Measurements from ENCODE around the gene SC5D. TPM values are rescaled to one million over a fixed set of nuclear protein-coding genes. Genes with fewer than 3 reads are reported as not detected.

SC5D gene
- polyA plus RNA-seq, 1 donor from 2014 or later: 9.5 TPM

DNA sequence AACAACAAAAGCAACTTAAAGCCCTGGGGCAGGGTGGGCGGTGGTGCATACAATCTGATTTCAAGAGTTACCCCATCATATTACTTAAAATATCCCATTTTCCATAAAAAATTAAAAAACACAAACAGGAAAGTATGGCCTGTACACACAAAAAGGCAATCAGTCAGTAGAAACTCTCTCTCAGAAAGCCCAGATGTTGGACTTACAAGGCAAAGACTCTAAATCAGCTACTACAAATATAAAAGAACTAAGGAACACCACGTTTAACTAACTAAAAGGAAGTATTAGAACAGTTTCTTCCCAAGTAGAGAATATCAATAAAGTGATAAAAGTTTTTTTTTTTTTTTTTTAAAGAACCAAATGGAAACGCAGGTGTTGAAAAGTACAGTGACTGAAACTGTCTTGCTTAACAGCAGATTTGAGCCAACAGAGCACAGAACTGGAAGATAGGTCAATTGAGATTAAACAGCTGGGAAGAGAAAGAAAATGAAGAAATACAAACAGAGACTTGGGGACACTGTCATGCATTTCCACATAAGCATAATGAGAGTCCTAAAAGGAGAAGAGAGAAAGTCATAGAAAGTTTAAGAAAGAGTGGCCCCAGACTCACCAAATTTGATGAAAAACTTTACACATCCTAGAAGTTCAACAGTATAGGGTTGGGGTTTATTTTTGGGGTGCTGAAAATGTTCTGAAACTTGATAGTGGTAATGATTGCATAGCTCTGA is 8.6 kb downstream of the SC5D start:
- peak overlapping the region in 1 of 3 donors; percentile 18 for H3K27ac Mint-ChIP-seq
- no peaks in the 10 kb centered on the region for H3K27me3 Mint-ChIP-seq
- H3K4me3 Mint-ChIP-seq: peak overlapping the region in 1 of 4 donors; percentile 31
- peaks cover 9% of the 10 kb centered on the region for H3K36me3 Mint-ChIP-seq
- peaks cover 3 to 17% (median 16%) of the 10 kb centered on the region in 3 donors for H3K4me1 Mint-ChIP-seq
- no peaks in the 10 kb centered on the region for H3K9me3 Mint-ChIP-seq

DNA sequence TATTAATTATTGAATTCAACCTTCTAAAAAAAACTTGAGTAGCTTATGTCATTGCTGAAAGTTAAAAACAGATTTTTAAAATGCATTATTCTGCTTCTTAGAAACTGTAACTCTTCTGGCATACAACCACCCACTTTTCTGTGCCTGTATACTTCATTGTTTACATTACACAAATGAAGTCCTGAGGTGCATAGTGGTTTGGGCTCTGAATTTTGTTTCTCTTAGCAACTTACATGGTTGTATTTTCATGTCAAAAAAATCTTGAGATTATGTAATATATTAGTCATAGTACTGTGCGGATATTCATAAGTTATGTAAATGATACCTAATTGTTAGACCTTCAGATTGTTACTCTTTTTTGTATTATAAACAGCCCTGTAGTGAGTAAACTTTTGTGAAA is 12.2 kb downstream of the SC5D start:
- Mint-ChIP-seq H3K4me1 (peaks cover 0 to 13% (median 9%) of the 10 kb centered on the region in 3 donors), H3K27me3 (no peaks in the 10 kb centered on the region), H3K9me3 (peaks cover 0 to under 1% (median 0%) of the 10 kb centered on the region in 3 donors), H3K4me3 (no peak overlapping the region), H3K36me3 (peaks cover 10% of the 10 kb centered on the region), H3K27ac (no peak overlapping the region)

GRCh38 chr11:121308816-121309215 is 16.2 kb downstream of the SC5D start:
- Mint-ChIP-seq H3K27ac (peak overlapping the region in 1 of 3 donors; percentile 7), H3K36me3 (peaks cover 13% of the 10 kb centered on the region), H3K4me1 (peaks cover 5 to 18% (median 13%) of the 10 kb centered on the region in 3 donors), H3K9me3 (peaks cover 0 to 5% (median 0%) of the 10 kb centered on the region in 3 donors), H3K27me3 (no peaks in the 10 kb centered on the region), H3K4me3 (no peak overlapping the region)

- Mint-ChIP-seq H3K4me3 (no peak overlapping the region), H3K36me3 (peaks cover 13% of the 10 kb centered on the region), H3K27ac (no peak overlapping the region), H3K4me1 (peaks cover 5 to 18% (median 13%) of the 10 kb centered on the region in 3 donors), H3K27me3 (no peaks in the 10 kb centered on the region), H3K9me3 (peaks cover 0 to 5% (median 0%) of the 10 kb centered on the region in 3 donors)
These were observed 17.1 kb downstream of the SC5D start for GRCh38 chr11:121309688-121310087.

- H3K36me3 Mint-ChIP-seq: peaks cover 11% of the 10 kb centered on the region
- H3K9me3 Mint-ChIP-seq: peaks cover 0 to 5% (median 0%) of the 10 kb centered on the region in 3 donors
- no peaks in the 10 kb centered on the region for H3K27me3 Mint-ChIP-seq
- H3K4me1 Mint-ChIP-seq: peaks cover 5 to 18% (median 13%) of the 10 kb centered on the region in 3 donors
- H3K27ac Mint-ChIP-seq: no peak overlapping the region
- no peak overlapping the region for H3K4me3 Mint-ChIP-seq
These were observed 18.3 kb downstream of the SC5D start for GRCh38 chr11:121310908-121311307.

- H3K27me3 Mint-ChIP-seq: no peaks in the 10 kb centered on the region
- H3K27ac Mint-ChIP-seq: no peak overlapping the region
- peaks cover 5 to 18% (median 13%) of the 10 kb centered on the region in 3 donors for H3K4me1 Mint-ChIP-seq
- H3K4me3 Mint-ChIP-seq: no peak overlapping the region
- peaks cover 7% of the 10 kb centered on the region for H3K36me3 Mint-ChIP-seq
- peaks cover 0 to 5% (median 0%) of the 10 kb centered on the region in 3 donors for H3K9me3 Mint-ChIP-seq
These were observed 18.8 kb downstream of the SC5D start for GRCh38 chr11:121311373-121311772.

- H3K27me3 Mint-ChIP-seq: no peaks in the 10 kb centered on the region
- peaks cover 5 to 18% (median 13%) of the 10 kb centered on the region in 3 donors for H3K4me1 Mint-ChIP-seq
- no peak overlapping the region for H3K27ac Mint-ChIP-seq
- no peak overlapping the region for H3K4me3 Mint-ChIP-seq
- H3K9me3 Mint-ChIP-seq: peaks cover 0 to 5% (median 0%) of the 10 kb centered on the region in 3 donors
- H3K36me3 Mint-ChIP-seq: peaks cover 3% of the 10 kb centered on the region
These were observed 19.9 kb downstream of the SC5D start for GRCh38 chr11:121312483-121312882.

GRCh38 chr11:121318848-121319834 is 26.6 kb downstream of the SC5D start:
- Mint-ChIP-seq H3K27ac (no peak overlapping the region), H3K4me1 (peaks cover 0 to 7% (median 2%) of the 10 kb centered on the region in 3 donors), H3K27me3 (peaks cover 8% of the 10 kb centered on the region), H3K4me3 (peak overlapping the region in 1 of 4 donors; percentile 4), H3K9me3 (no peaks in the 10 kb centered on the region), H3K36me3 (no peaks in the 10 kb centered on the region)

- H3K4me3 Mint-ChIP-seq: no peak overlapping the region
- no peaks in the 10 kb centered on the region for H3K36me3 Mint-ChIP-seq
- peaks cover 8% of the 10 kb centered on the region for H3K27me3 Mint-ChIP-seq
- no peak overlapping the region for H3K27ac Mint-ChIP-seq
- peaks cover 0 to 7% (median 2%) of the 10 kb centered on the region in 3 donors for H3K4me1 Mint-ChIP-seq
- H3K9me3 Mint-ChIP-seq: no peaks in the 10 kb centered on the region
These were observed 29.2 kb downstream of the SC5D start for GRCh38 chr11:121321614-121322243.

DNA sequence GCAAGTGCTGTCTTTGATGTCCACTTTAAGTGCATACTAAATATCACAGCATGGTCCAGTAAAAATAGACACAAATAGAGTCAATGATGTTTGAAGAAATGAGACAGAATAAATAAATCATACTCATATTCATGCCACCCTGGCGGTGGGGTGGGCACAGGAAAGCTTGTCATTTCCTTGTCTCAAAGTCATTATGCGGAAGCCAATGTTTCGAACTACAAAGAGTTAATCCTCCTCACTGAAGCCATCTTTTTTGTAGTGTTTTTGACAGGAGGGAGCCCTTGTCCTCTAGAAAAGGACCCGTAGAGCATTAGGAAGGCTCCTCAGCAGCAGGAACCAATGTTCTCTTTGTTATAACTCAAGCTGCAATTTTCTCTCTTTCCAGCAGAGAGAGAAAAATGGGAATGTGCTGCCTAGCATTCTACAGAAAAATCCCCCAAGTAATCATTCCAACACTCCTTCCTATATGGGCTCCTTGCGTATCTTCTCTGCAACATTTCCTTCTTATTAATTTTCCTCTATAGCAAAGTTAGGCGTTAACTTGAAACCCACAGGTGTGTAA is 30.6 kb downstream of the SC5D start:
- no peak overlapping the region for H3K4me3 Mint-ChIP-seq
- H3K36me3 Mint-ChIP-seq: no peaks in the 10 kb centered on the region
- no peaks in the 10 kb centered on the region for H3K9me3 Mint-ChIP-seq
- peaks cover 8% of the 10 kb centered on the region for H3K27me3 Mint-ChIP-seq
- no peak overlapping the region for H3K27ac Mint-ChIP-seq
- peaks cover 0 to 7% (median 2%) of the 10 kb centered on the region in 3 donors for H3K4me1 Mint-ChIP-seq

DNA sequence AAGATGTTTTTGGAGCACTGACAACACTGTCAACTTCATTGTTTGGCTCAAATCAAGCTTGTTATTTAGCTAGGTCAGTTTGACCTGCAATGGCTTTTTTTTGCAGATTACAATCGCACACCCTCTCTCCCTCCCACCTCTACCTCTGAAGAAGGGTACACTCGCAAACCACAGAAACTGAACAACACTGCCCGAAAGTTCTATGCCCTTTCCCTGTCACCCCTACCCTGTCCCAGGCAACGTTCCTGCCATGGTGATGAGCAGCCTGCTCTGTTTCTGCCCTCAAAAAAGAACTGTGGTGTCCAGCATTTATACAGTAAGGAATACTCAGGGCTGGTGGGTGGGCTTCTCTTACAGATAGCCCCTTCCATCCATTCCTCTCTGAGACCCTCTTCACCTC is 33.7 kb downstream of the SC5D start:
- no peaks in the 10 kb centered on the region for H3K36me3 Mint-ChIP-seq
- H3K4me1 Mint-ChIP-seq: peaks cover 0 to 2% (median 0%) of the 10 kb centered on the region in 3 donors
- no peak overlapping the region for H3K4me3 Mint-ChIP-seq
- no peak overlapping the region for H3K27ac Mint-ChIP-seq
- peaks cover 6% of the 10 kb centered on the region for H3K27me3 Mint-ChIP-seq
- no peaks in the 10 kb centered on the region for H3K9me3 Mint-ChIP-seq

DNA sequence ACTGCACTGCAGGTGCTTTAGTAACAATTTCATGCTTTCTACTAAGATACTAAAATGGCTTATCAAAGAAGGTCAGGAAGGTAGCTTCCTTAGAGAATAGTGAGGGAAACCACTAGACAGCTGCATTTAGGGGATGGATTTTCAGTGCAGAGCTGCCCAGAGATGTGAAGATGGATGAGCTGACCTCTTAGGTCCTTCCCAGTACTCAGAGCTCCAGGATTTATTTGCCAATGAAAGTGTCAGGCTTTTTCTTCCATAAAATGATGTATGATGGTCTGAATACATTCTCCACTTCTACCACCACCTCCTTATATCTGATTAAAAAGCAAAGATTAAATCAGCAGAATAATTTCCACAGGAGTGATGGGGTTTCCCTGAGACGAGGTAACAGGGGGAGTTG is 35.0 kb downstream of the SC5D start:
- Mint-ChIP-seq H3K4me1 (no peaks in the 10 kb centered on the region), H3K36me3 (no peaks in the 10 kb centered on the region), H3K4me3 (no peak overlapping the region), H3K9me3 (no peaks in the 10 kb centered on the region), H3K27me3 (peaks cover 10% of the 10 kb centered on the region), H3K27ac (no peak overlapping the region)

DNA sequence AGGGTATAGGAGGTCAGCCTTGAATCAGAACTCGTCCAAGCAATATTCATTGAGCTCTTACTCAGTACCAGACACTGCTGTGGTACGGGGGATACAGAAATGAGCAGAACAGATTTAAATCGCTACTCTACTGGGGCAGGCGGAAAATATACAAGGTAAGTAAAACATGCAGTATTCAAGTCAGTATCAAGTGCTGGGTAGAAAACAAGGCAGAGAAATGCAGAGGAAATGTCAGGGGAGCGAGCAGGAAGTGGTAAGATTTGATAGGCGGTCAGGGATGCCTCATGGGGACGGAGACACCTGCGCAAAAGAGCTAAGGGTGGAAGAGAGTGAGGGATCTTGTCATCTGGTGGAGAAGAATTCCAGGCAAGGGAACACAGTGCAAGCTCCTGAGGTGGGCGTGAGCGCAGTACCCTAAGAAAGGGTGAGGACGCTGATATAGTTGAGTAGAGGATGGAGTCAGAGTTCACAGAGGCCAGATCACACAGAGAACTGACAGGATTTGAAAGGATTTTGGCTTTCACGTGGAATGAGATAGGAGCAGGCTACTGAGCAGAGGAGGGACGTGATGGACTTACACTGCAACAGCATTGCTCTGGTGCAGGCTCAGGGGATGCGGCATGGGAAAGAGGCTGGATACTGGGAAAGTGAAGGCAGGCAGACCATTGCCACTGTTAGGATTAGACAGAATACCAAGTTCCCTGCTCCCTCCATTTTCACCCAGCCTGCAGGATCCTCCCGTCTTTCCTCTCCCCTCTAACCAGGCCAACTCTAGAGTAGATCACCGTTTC is 35.8 kb downstream of the SC5D start:
- H3K4me3 Mint-ChIP-seq: no peak overlapping the region
- H3K27me3 Mint-ChIP-seq: peaks cover 12% of the 10 kb centered on the region
- H3K9me3 Mint-ChIP-seq: no peaks in the 10 kb centered on the region
- no peaks in the 10 kb centered on the region for H3K4me1 Mint-ChIP-seq
- H3K27ac Mint-ChIP-seq: no peak overlapping the region
- H3K36me3 Mint-ChIP-seq: no peaks in the 10 kb centered on the region
